KMS-11 (cell line): Measurements from ENCODE around the gene PYGM.

Source experiments
- H2AFZ ChIP-seq: fragments of 200-600 bp; sonication (generic); 2 replicates; pipeline ENCODE4 v1.6.1; 2016; ENCODE audit warnings: antibody characterized with exemption, mixed run types, low read depth
- H3K27ac ChIP-seq: fragments of 200-600 bp; sonication (generic); 2 replicates; pipeline ENCODE4 v1.6.1; 2016; ENCODE audit warnings: mild to moderate bottlenecking, mixed run types
- H3K27me3 ChIP-seq: fragments of 200-600 bp; sonication (generic); 2 replicates; pipeline ENCODE4 v1.6.1; 2017; ENCODE audit warnings: mild to moderate bottlenecking, low read depth, mixed run types, moderate library complexity; ENCODE audit not compliant: insufficient read depth
- H3K36me3 ChIP-seq: fragments of 200-600 bp; sonication (generic); 2 replicates; pipeline ENCODE4 v1.6.1; 2017; ENCODE audit warnings: mild to moderate bottlenecking, mixed run types; ENCODE audit not compliant: insufficient read depth
- H3K4me1 ChIP-seq: fragments of 200-600 bp; sonication (generic); 2 replicates; pipeline ENCODE4 v1.6.1; 2016; ENCODE audit warnings: mild to moderate bottlenecking, low read depth, mixed run types; ENCODE audit not compliant: poor library complexity, severe bottlenecking
- H3K4me2 ChIP-seq: fragments of 200-600 bp; sonication (generic); 2 replicates; pipeline ENCODE4 v1.7.0; 2016; ENCODE audit warnings: mild to moderate bottlenecking, mixed run types
- H3K4me3 ChIP-seq: fragments of 200-600 bp; sonication (generic); IDR thresholded peaks from 2 replicates; pipeline ENCODE4 v1.6.1; 2017; ENCODE audit warnings: low read depth, low read length, mixed read lengths; ENCODE audit not compliant: insufficient read depth
- H3K79me2 ChIP-seq: fragments of 200-600 bp; sonication (generic); 2 replicates; pipeline ENCODE4 v1.6.1; 2016; ENCODE audit warnings: low read depth, mixed run types; ENCODE audit not compliant: insufficient read depth
- H3K9ac ChIP-seq: fragments of 200-600 bp; sonication (generic); 2 replicates; pipeline ENCODE4 v1.6.1; 2016; ENCODE audit warnings: mild to moderate bottlenecking, mixed run types
- H4K20me1 ChIP-seq: fragments of 200-600 bp; sonication (generic); 2 replicates; pipeline ENCODE4 v1.6.1; 2016; ENCODE audit warnings: mild to moderate bottlenecking, mixed run types; ENCODE audit not compliant: insufficient read depth
- CTCF ChIP-seq: fragments of 200-600 bp; sonication (generic); conservative IDR thresholded peaks from 2 replicates; pipeline ENCODE4 v1.6.1; 2017; ENCODE audit warnings: low read depth, mild to moderate bottlenecking, antibody characterized with exemption, low read length, moderate library complexity, mixed read lengths

PYGM gene

DNA sequence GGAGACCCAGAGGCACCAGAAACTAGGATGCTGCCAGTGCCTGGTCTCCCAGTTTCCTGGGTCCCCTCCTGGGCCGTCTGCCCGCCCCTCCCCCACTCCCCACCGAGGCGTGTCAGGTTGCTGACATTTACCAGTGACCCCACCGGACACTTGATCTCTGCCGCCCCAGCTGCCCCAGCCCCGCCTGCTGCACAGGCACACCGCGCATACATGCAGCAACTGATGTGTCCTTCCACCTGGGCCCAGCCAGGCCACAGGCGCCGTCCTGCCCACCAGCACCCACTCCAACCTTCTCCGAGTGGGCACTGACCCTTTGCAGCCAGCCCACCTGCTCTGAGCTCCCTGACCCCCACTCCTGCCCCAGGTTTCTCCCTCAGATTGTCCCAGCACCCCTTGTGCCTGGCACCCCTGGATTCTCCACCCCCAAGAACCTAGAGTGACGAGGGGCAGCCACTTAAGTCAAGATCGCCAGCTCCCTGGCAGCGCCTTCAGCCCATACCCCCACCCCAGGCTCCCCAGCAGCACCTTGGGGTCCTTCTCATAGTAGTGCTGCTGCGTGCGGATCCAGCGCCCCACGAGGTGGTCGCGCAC lies 548 bp downstream of the PYGM start:
- TF ChIP-seq CTCF, result no peak
- no peak overlapping the region for H3K9ac ChIP-seq
- peaks cover 16% of the 10 kb centered on the region for H3K4me1 ChIP-seq
- no peak overlapping the region for H3K4me3 ChIP-seq
- no peaks in the 10 kb centered on the region for H4K20me1 ChIP-seq
- H3K36me3 ChIP-seq, result no peaks in the 10 kb centered on the region; the same call in 1 of the 2 replicates
- no peak overlapping the region for H2AFZ ChIP-seq
- H3K27ac ChIP-seq, result no peak overlapping the region
- no peaks in the 10 kb centered on the region for H3K79me2 ChIP-seq
- no peaks in the 10 kb centered on the region for H3K27me3 ChIP-seq
- H3K4me2 ChIP-seq, result no peak overlapping the region

DNA sequence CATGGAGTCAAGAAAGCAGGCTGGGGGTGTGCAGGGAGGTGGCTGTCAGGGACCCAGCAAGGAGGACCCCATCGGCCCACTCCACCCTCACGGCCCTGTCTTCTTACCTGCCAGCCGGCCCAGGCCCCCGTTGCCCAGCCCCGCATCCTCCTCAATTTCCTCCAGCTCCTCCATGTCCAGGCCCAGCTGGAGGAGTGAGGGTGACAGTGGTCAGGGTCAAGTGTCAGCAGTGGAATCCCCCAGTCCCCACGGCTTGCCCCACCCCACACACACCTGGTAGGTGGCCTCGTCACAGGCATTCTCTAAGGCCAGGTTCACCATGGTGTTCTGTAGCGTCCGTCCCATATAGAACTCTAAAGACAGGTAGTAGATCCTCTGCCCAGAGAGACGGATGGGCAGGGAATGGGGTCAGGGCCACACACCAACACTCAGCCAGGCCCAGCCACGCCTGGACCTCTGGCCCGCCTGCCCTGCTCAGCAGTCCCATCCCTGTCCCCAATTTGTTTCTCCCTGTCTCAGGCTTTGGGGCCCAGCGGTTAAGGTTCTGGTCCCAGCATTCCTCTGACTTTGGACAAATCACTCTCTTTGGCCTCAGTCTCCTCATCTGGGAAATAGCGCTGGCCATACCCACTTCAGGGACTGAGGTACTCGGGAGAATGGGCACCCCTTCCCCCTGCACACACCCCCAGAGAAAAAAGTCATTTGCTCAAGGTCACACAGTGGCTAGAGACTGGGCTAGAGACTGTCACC lies 1.3 kb downstream of the PYGM start:
- H3K4me3 ChIP-seq, result no peak overlapping the region
- no peaks in the 10 kb centered on the region for H3K79me2 ChIP-seq
- TF ChIP-seq CTCF, result no peak
- H3K4me1 ChIP-seq, result peaks cover 16% of the 10 kb centered on the region
- H2AFZ ChIP-seq, result no peak overlapping the region
- no peaks in the 10 kb centered on the region for H4K20me1 ChIP-seq
- no peaks in the 10 kb centered on the region for H3K27me3 ChIP-seq
- H3K4me2 ChIP-seq, result no peak overlapping the region
- H3K27ac ChIP-seq, result no peak overlapping the region
- H3K9ac ChIP-seq, result no peak overlapping the region
- H3K36me3 ChIP-seq, result no peaks in the 10 kb centered on the region

GRCh38 chr11:64757549-64758329 lies 2.0 kb downstream of the PYGM start:
- H3K36me3 ChIP-seq, result no peaks in the 10 kb centered on the region
- peaks cover 16% of the 10 kb centered on the region for H3K4me1 ChIP-seq
- TF ChIP-seq CTCF, result no peak
- H3K27me3 ChIP-seq, result no peaks in the 10 kb centered on the region
- no peak overlapping the region for H2AFZ ChIP-seq
- H3K79me2 ChIP-seq, result no peaks in the 10 kb centered on the region
- H3K4me2 ChIP-seq, result no peak overlapping the region
- no peak overlapping the region for H3K4me3 ChIP-seq
- H3K9ac ChIP-seq, result no peak overlapping the region
- no peaks in the 10 kb centered on the region for H4K20me1 ChIP-seq
- no peak overlapping the region for H3K27ac ChIP-seq

DNA sequence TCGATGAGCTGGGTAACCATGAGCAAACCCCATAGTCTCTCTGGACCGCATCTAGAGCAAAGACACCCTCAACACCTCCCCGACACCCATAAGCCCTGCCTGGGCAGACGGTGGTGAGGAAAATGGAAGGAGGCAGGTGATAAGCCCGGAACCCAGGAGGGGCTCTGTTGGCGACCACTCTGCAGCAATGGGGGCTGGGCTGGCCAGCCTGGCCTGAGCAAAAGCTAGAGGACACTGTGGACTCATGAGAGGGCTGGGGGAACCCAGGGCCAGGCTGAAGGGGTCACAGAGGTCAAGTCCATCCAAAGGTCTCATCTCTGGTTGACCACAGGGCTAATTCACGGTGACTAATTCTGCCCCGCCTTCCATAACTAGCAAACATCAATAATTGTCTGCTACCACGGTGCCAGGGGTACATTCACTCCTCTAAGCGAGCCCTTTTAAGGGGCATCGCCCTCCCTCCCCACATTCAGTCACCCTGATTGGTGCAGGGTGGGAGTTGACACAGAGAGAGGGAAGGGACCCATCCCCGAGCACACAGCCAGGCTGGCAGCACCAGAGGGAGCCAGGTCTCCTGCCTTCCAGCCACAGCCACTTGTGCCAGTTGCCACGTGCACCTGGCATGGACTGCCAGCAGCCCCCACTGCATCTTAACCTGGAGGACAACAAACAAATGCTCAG lies 4.0 kb downstream of the PYGM start:
- Histone ChIP-seq H3K27me3 (no peaks in the 10 kb centered on the region), H3K79me2 (no peaks in the 10 kb centered on the region), H2AFZ (no peak overlapping the region), H3K36me3 (no peaks in the 10 kb centered on the region), H3K4me3 (no peak overlapping the region), H4K20me1 (no peaks in the 10 kb centered on the region), H3K27ac (no peak overlapping the region; the same call in 1 of the 2 replicates), H3K4me2 (no peak overlapping the region), H3K4me1 (peaks cover 16% of the 10 kb centered on the region), H3K9ac (no peak overlapping the region)
- no peak for TF ChIP-seq CTCF
